Endothelial cell of umbilical vein (primary cell): ENCODE results near the gene HAP1. TPM values are rescaled to one million over a fixed set of nuclear protein-coding genes. Genes with fewer than 3 reads are reported as not detected.

Source experiments
- BruUV-seq: library from RNA; stranded (reverse); fragments of 400-500 nt; replicated peaks from 2 replicates; lab custom pipeline; 2021; lab: Mats Ljungman, UMichigan
- CTCF ChIA-PET: fragments of 300-600, 350-600 bp; sonication (Branson Sonifier 250); formaldehyde crosslinking; loops from one replicate; lab custom pipeline; 2021; ENCODE audit warnings: antibody characterized with exemption, inconsistent platforms; lab: Charles Lee
- POLR2A ChIA-PET: fragments of 300-600, 350-600 bp; sonication (Branson Sonifier 250); formaldehyde crosslinking; loops from one replicate; lab custom pipeline; 2021; ENCODE audit warnings: antibody characterized with exemption, inconsistent platforms; lab: Charles Lee
- DNase-seq: peaks from one replicate; pipeline ENCODE4 v3.0.0-alpha.2; 2011; ENCODE audit warnings: low read depth, low spot score
- FAIRE-seq: peaks from 2 replicates; lab custom pipeline; 2011; peaks lifted over from hg19 to GRCh38; lab: Jason Lieb, UNC
- H2AFZ ChIP-seq: 2 replicates; pipeline ENCODE4 v1.6.0; 2012; ENCODE audit warnings: low read depth, low read length, control low read depth, inconsistent platforms
- H3K27ac ChIP-seq: 2 replicates; pipeline ENCODE4 v1.5.1; 2011; ENCODE audit warnings: low read depth, mild to moderate bottlenecking, control low read depth, low read length, moderate library complexity; ENCODE audit not compliant: insufficient read depth
- H3K27me3 ChIP-seq, 2 experiments: 2 replicates each; pipeline versions ENCODE4 v1.6.0 to v1.6.1; 2011; ENCODE audit warnings: low read length in 2 of 2, mixed read lengths in 1 of 2; ENCODE audit not compliant: control insufficient read depth in 2 of 2, insufficient read depth in 2 of 2
- H3K36me3 ChIP-seq, 2 experiments: 2 replicates in 1 of 2; 3 replicates in 1 of 2; pipeline ENCODE4 v1.5.1; 2011; ENCODE audit warnings: low read length in 2 of 2, mild to moderate bottlenecking in 1 of 2, moderate library complexity in 1 of 2; ENCODE audit not compliant: control insufficient read depth in 2 of 2, insufficient read depth in 2 of 2; ENCODE audit errors: extremely low read depth in 1 of 2
- H3K4me1 ChIP-seq: 3 replicates; pipeline ENCODE4 v1.5.1; 2011; ENCODE audit warnings: mild to moderate bottlenecking, low read length; ENCODE audit not compliant: control insufficient read depth, insufficient read depth; ENCODE audit errors: extremely low read depth
- H3K4me2 ChIP-seq: 2 replicates; pipeline ENCODE4 v1.6.1; 2011; ENCODE audit warnings: low read length, control low read depth, mixed read lengths; ENCODE audit not compliant: insufficient read depth
- H3K4me3 ChIP-seq, 3 experiments: fragments of 200-600 bp in 1 of 3; sonication (generic), shearing (Covaris generic) in 1 of 3; replicated peaks in 1 of 3; 2 replicates each; pipeline ENCODE4 v1.5.1; 2011 to 2016; ENCODE audit warnings: control low read depth in 3 of 3, low read length in 3 of 3, mild to moderate bottlenecking in 2 of 3, inconsistent platforms in 1 of 3, low read depth in 1 of 3, moderate library complexity in 1 of 3; ENCODE audit not compliant: insufficient read depth in 1 of 3
- H3K79me2 ChIP-seq: 2 replicates; pipeline ENCODE4 v1.6.0; 2012; ENCODE audit warnings: low read length, inconsistent platforms; ENCODE audit not compliant: control insufficient read depth, insufficient read depth
- H3K9ac ChIP-seq: replicated peaks from 2 replicates; pipeline ENCODE3; 2011; ENCODE audit warnings: low read length, control low read depth; ENCODE audit not compliant: insufficient read depth; ENCODE audit errors: extremely low read depth
- H3K9me1 ChIP-seq: replicated peaks from 3 replicates; pipeline ENCODE4 v1.6.0; 2011; ENCODE audit warnings: mild to moderate bottlenecking, low read length; ENCODE audit not compliant: control insufficient read depth, insufficient read depth; ENCODE audit errors: extremely low read depth
- H3K9me3 ChIP-seq: replicated peaks from 2 replicates; pipeline ENCODE4 v1.5.1; 2012; ENCODE audit warnings: low read length, inconsistent platforms; ENCODE audit not compliant: control insufficient read depth, insufficient read depth
- H4K20me1 ChIP-seq: replicated peaks from 2 replicates; pipeline ENCODE3; 2011; ENCODE audit warnings: mild to moderate bottlenecking, low read length; ENCODE audit not compliant: control insufficient read depth, insufficient read depth; ENCODE audit errors: extremely low read depth
- EZH2 ChIP-seq: IDR thresholded peaks from 2 replicates; pipeline ENCODE4 v1.6.1; 2012; ENCODE audit warnings: borderline replicate concordance, low read depth, mild to moderate bottlenecking, moderate library complexity, low read length, inconsistent platforms; ENCODE audit not compliant: severe bottlenecking
- FOS ChIP-seq: IDR thresholded peaks from 2 replicates; pipeline ENCODE4 v1.6.1; 2011; ENCODE audit warnings: mild to moderate bottlenecking, low read length, moderate library complexity, borderline replicate concordance; ENCODE audit not compliant: insufficient read depth
- GATA2 ChIP-seq: IDR thresholded peaks from 2 replicates; pipeline ENCODE4 v1.7.0; 2011; ENCODE audit warnings: low read depth, mild to moderate bottlenecking, moderate library complexity, mixed read lengths, low read length; ENCODE audit not compliant: insufficient read length, insufficient read depth
- JUN ChIP-seq: IDR thresholded peaks from 2 replicates; pipeline ENCODE4 v1.6.1; 2011; ENCODE audit warnings: borderline replicate concordance, low read depth; ENCODE audit not compliant: insufficient read length, insufficient read depth
- MYC ChIP-seq: IDR thresholded peaks from one replicate; pipeline ENCODE4 v1.6.1; 2011; ENCODE audit warnings: mild to moderate bottlenecking, low read depth, low read length
- POLR2A ChIP-seq: IDR thresholded peaks from 2 replicates; pipeline ENCODE4 v1.6.1; 2012; ENCODE audit warnings: low read depth, mild to moderate bottlenecking, control low read depth, low read length
- POLR2AphosphoS5 ChIP-seq: IDR thresholded peaks from 2 replicates; pipeline ENCODE4 v1.6.1; 2012; ENCODE audit warnings: low read depth, mild to moderate bottlenecking, control low read depth, low read length, moderate library complexity; ENCODE audit not compliant: insufficient read depth
- dilution Hi-C: fragments of 300-500 bp; cut with MboI; formaldehyde crosslinking; loops from one replicate; pipeline ENCODE4 v1.15.0; 2019; ENCODE audit warnings: low sequenced_read_pairs; ENCODE audit not compliant: extremely low pct_ligation_motif_present
- intact Hi-C: fragments of 100-400 bp; cut with micrococcal nuclease; formaldehyde crosslinking; loops from one replicate; pipeline ENCODE4 v1.10.0; 2022
- polyA plus RNA-seq, 4 experiments: library from polyadenylated mRNA; depleted of rRNA in 3 of 4; stranded (reverse) in 3 of 4; unstranded in 1 of 4; fragments of >200 nt; gene quantifications; 2 replicates each; pipeline versions ENCODE4 v1.2.1 to v1.2.3, GENCODE V29; 2011 to 2012; ENCODE audit warnings: missing spikeins in 1 of 4
- total RNA-seq: library from RNA; stranded (reverse); gene quantifications from 2 replicates; pipeline ENCODE4 v1.2.3, GENCODE V29; 2021
- TF ChIP-seq, protein P1 (sequence below), 2 donors: IDR thresholded peaks; 1 replicate in 1 of 2; 2 replicates in 1 of 2; pipeline ENCODE4 v1.5.1; 2011; ENCODE audit warnings: low read length in 2 of 2, mild to moderate bottlenecking in 2 of 2, moderate library complexity in 2 of 2, control low read depth in 1 of 2, inconsistent platforms in 1 of 2, low read depth in 1 of 2; ENCODE audit not compliant: insufficient read depth in 1 of 2; ENCODE audit errors: extremely low read depth in 1 of 2
- TF ChIP-seq, protein P2 (sequence below): IDR thresholded peaks from 2 replicates; pipeline ENCODE4 v1.6.1; 2011; ENCODE audit not compliant: insufficient read depth, insufficient read length

The HAP1 gene
- total and polyA plus RNA-seq, 2 donors (not counting 3 experiments of a cell fraction or from before 2014, with no cell fraction given): 0.07 to 0.24 TPM

DNA sequence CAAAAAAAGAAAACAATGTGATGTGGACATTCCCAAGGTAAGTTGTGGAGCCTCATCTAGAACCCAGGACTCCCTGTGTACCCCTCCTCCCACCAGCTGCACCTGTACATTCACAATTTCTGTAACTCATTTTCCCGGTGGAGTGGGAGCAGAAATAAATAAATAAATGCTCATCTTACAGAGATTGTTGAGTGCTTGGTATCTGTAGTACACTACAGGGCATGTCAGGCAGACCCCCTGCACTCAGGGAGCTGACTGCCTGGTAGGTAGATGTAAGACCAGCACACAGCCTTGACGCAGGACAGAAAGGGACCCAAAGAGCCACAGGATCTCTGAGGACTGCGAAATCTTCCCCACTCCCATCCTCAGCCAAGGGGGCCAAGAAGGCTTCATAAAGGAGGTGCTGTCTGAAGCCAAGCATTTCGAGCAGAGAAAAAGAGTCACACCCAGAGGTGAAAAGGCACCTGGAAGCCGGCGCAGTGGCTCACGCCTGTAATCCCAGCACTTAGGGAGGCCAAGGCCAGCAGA lies 39.2 kb downstream of the HAP1 start:
- Histone ChIP-seq H3K79me2 (peaks cover 10% of the 10 kb centered on the region), H3K9me1 (no peaks in the 10 kb centered on the region), H3K4me3 (no peak overlapping the region), H3K27ac (no peak overlapping the region), H3K27me3 (no peaks in the 10 kb centered on the region), H3K36me3 (peaks cover 27 to 28% of the 10 kb centered on the region in 2 experiments), H2AFZ (no peak overlapping the region), H4K20me1 (peaks cover 9% of the 10 kb centered on the region), H3K9me3 (no peaks in the 10 kb centered on the region), H3K4me2 (no peak overlapping the region), H3K4me1 (peaks cover 9% of the 10 kb centered on the region), H3K9ac (no peak overlapping the region)
- dilution Hi-C loops: no loop called here
- no peak for TF ChIP-seq MYC
- TF ChIP-seq JUN: no peak
- TF ChIP-seq, protein P1, sequence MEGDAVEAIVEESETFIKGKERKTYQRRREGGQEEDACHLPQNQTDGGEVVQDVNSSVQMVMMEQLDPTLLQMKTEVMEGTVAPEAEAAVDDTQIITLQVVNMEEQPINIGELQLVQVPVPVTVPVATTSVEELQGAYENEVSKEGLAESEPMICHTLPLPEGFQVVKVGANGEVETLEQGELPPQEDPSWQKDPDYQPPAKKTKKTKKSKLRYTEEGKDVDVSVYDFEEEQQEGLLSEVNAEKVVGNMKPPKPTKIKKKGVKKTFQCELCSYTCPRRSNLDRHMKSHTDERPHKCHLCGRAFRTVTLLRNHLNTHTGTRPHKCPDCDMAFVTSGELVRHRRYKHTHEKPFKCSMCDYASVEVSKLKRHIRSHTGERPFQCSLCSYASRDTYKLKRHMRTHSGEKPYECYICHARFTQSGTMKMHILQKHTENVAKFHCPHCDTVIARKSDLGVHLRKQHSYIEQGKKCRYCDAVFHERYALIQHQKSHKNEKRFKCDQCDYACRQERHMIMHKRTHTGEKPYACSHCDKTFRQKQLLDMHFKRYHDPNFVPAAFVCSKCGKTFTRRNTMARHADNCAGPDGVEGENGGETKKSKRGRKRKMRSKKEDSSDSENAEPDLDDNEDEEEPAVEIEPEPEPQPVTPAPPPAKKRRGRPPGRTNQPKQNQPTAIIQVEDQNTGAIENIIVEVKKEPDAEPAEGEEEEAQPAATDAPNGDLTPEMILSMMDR (IDR thresholded peaks at IDR 0.05; ENCODE audit: extremely low read depth in 1 of 2, insufficient read depth in 1 of 2, low read depth in 1 of 2, low read length in 2 of 2): no peak
- TF ChIP-seq POLR2A: no peak
- TF ChIP-seq, protein P2, sequence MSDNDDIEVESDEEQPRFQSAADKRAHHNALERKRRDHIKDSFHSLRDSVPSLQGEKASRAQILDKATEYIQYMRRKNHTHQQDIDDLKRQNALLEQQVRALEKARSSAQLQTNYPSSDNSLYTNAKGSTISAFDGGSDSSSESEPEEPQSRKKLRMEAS: no peak
- no peak for TF ChIP-seq EZH2
- TF ChIP-seq FOS: no peak
- no peak for TF ChIP-seq POLR2AphosphoS5
- TF ChIP-seq GATA2: no peak
- intact Hi-C loops: no loop called here
- POLR2A ChIA-PET: interaction anchor here (1.5 kb wide), 1 partner anchor 13 kb away, joined by 3 read pairs; no protein-coding TSS in a partner anchor
- peak; percentile 10 for DNase-seq
- FAIRE-seq: no peak
- BruUV-seq: no TSS peak
- CTCF ChIA-PET: interaction anchor here (0.8 to 2.2 kb wide), 11 partner anchors 12 to 838 kb away, joined by 3 to 71 read pairs (median 8); no protein-coding TSS in a partner anchor
